ENCODE results near the gene MRC2.
"Not testable (repeated sequence)": the region's sequence is repeated elsewhere in the genome, so short reads cannot be mapped to it uniquely, and the experiment has no call there.

MRC2 gene

GRCh38 chr17:62627219-62627903, at the start of gene MRC2:
Gene MRC2 (plus strand): TSS chr17:62627670. CDS start chr17:62627803, 133 bp downstream.
- DNase-seq (ENCODE audit: low read depth): peak; percentile 54

- DNase-seq (ENCODE audit: low read depth): no peak
These were observed 48.5 kb upstream of the MRC2 start for GRCh38 chr17:62578757-62579487.

- DNase-seq (ENCODE audit: low read depth): no peak
These were observed 46.5 kb upstream of the MRC2 start for GRCh38 chr17:62580947-62581346.

- no peak for DNase-seq (ENCODE audit: low read depth)
These were observed 45.7 kb upstream of the MRC2 start for GRCh38 chr17:62581764-62582163.

GRCh38 chr17:62587554-62587953, 39.9 kb upstream of the MRC2 start:
- DNase-seq (ENCODE audit: low read depth): no peak

GRCh38 chr17:62588109-62588508, 39.4 kb upstream of the MRC2 start:
- DNase-seq (ENCODE audit: low read depth): no peak

GRCh38 chr17:62591333-62591732, 36.1 kb upstream of the MRC2 start:
- no peak for DNase-seq (ENCODE audit: low read depth)

- not testable (repeated sequence) for DNase-seq (ENCODE audit: low read depth)
These were observed 35.6 kb upstream of the MRC2 start for GRCh38 chr17:62591822-62592221.

- no peak for DNase-seq (ENCODE audit: low read depth)
These were observed 35.0 kb upstream of the MRC2 start for GRCh38 chr17:62592341-62593099.

- no peak for DNase-seq (ENCODE audit: low read depth)
These were observed 32.0 kb upstream of the MRC2 start for GRCh38 chr17:62595484-62595883.

- DNase-seq (ENCODE audit: low read depth): no peak
These were observed 30.8 kb upstream of the MRC2 start for GRCh38 chr17:62596662-62597061.

- no peak for DNase-seq (ENCODE audit: low read depth)
These were observed 30.3 kb upstream of the MRC2 start for GRCh38 chr17:62597150-62597549.

GRCh38 chr17:62597920-62598319, 29.6 kb upstream of the MRC2 start:
- DNase-seq (ENCODE audit: low read depth): peak; percentile 53

- DNase-seq (ENCODE audit: low read depth): no peak
These were observed 27.4 kb upstream of the MRC2 start for GRCh38 chr17:62599964-62600657.

GRCh38 chr17:62600805-62601204, 26.7 kb upstream of the MRC2 start:
- no peak for DNase-seq (ENCODE audit: low read depth)

GRCh38 chr17:62601471-62601870, 26.0 kb upstream of the MRC2 start:
- DNase-seq (ENCODE audit: low read depth): no peak

- not testable (repeated sequence) for DNase-seq (ENCODE audit: low read depth)
These were observed 23.7 kb upstream of the MRC2 start for GRCh38 chr17:62603783-62604182.

- no peak for DNase-seq (ENCODE audit: low read depth)
These were observed 21.9 kb upstream of the MRC2 start for GRCh38 chr17:62605588-62605987.

GRCh38 chr17:62611292-62611691, 16.2 kb upstream of the MRC2 start:
- no peak for DNase-seq (ENCODE audit: low read depth)

GRCh38 chr17:62611728-62612127, 15.7 kb upstream of the MRC2 start:
- no peak for DNase-seq (ENCODE audit: low read depth)

GRCh38 chr17:62612289-62612688, 15.2 kb upstream of the MRC2 start:
- DNase-seq (ENCODE audit: low read depth): not testable (repeated sequence)

GRCh38 chr17:62613095-62613494, 14.4 kb upstream of the MRC2 start:
- DNase-seq (ENCODE audit: low read depth): not testable (repeated sequence)

All from fibroblast of the conjunctiva (primary cell).